GM21390 (cell line): ENCODE data around the gene AGPS.

Source experiments
- ATAC-seq: cut with Tn5 transposase; IDR thresholded peaks from one replicate; pipeline ENCODE4 v1.9.1; 2021; ENCODE audit not compliant: unreplicated experiment

AGPS gene

GRCh38 chr2:177520324-177520723, 127.8 kb downstream of the AGPS start:
- ATAC-seq: no peak

- ATAC-seq: no peak
Measured at GRCh38 chr2:177523781-177524180, 131.2 kb downstream of the AGPS start.

GRCh38 chr2:177525351-177525924, 132.9 kb downstream of the AGPS start:
- ATAC-seq: no peak

- no peak for ATAC-seq
Measured at GRCh38 chr2:177528351-177528933, 135.9 kb downstream of the AGPS start.

GRCh38 chr2:177529166-177529565, 136.6 kb downstream of the AGPS start:
- no peak for ATAC-seq

- ATAC-seq: no peak
Measured at GRCh38 chr2:177530561-177530960, 138.0 kb downstream of the AGPS start.

GRCh38 chr2:177531706-177532105, 139.1 kb downstream of the AGPS start:
- ATAC-seq: no peak

GRCh38 chr2:177532567-177532966, 140.0 kb downstream of the AGPS start:
- no peak for ATAC-seq

- ATAC-seq: no peak
Measured at GRCh38 chr2:177533253-177533652, 140.7 kb downstream of the AGPS start.

- no peak for ATAC-seq
Measured at GRCh38 chr2:177535000-177535399, 142.4 kb downstream of the AGPS start.

GRCh38 chr2:177535958-177536504, 143.5 kb downstream of the AGPS start:
- ATAC-seq: no peak

GRCh38 chr2:177537213-177537612, 144.6 kb downstream of the AGPS start:
- ATAC-seq: no peak

GRCh38 chr2:177537636-177538035, 145.1 kb downstream of the AGPS start:
- ATAC-seq: no peak

GRCh38 chr2:177538323-177538722, 145.8 kb downstream of the AGPS start:
- no peak for ATAC-seq

- ATAC-seq: no peak
Measured at GRCh38 chr2:177540283-177540682, 147.7 kb downstream of the AGPS start.

- ATAC-seq: no peak
Measured at GRCh38 chr2:177541258-177541991, 148.9 kb downstream of the AGPS start.

GRCh38 chr2:177542396-177542795, 149.8 kb downstream of the AGPS start:
- ATAC-seq: no peak

GRCh38 chr2:177543007-177543760, 150.6 kb downstream of the AGPS start:
- no peak for ATAC-seq

GRCh38 chr2:177545143-177545542, 152.6 kb downstream of the AGPS start:
- ATAC-seq: no peak

- no peak for ATAC-seq
Measured at GRCh38 chr2:177545981-177546585, 153.5 kb downstream of the AGPS start.

GRCh38 chr2:177547122-177547521, 154.5 kb downstream of the AGPS start:
- peak; percentile 90 for ATAC-seq
